Neural cell (in vitro differentiated cells): Measurements from ENCODE around the gene AGRN. TPM values are rescaled to one million over a fixed set of nuclear protein-coding genes. Genes with fewer than 3 reads are reported as not detected.

Source experiments
- H2AFZ ChIP-seq: fragments of 200-600, 300-800 bp; sonication (generic), shearing (Covaris generic); 2 replicates; pipeline ENCODE4 v1.6.0; 2014; ENCODE audit warnings: low read depth, mild to moderate bottlenecking, antibody characterized with exemption, low read length, moderate library complexity
- H3F3A ChIP-seq: fragments of 200-600 bp; shearing (Covaris generic); 2 replicates; pipeline ENCODE4 v1.6.1; 2016; ENCODE audit warnings: mild to moderate bottlenecking, moderate library complexity, mixed read lengths, antibody characterized with exemption, low read length; ENCODE audit not compliant: insufficient read depth, poor library complexity, severe bottlenecking
- H3K27ac ChIP-seq: fragments of 200-600, 300-800 bp; sonication (generic), shearing (Covaris generic); 2 replicates; pipeline ENCODE4 v1.5.1; 2014; ENCODE audit warnings: mild to moderate bottlenecking, low read length, moderate library complexity
- H3K27me3 ChIP-seq: fragments of 300-800, 200-600 bp; sonication (generic), shearing (Covaris generic); 2 replicates; pipeline ENCODE4 v1.6.0; 2014; ENCODE audit warnings: mild to moderate bottlenecking, low read depth, low read length, moderate library complexity; ENCODE audit not compliant: insufficient read depth
- H3K36me3 ChIP-seq: fragments of 300-800, 200-600 bp; sonication (generic), shearing (Covaris generic); 2 replicates; pipeline ENCODE4 v1.5.1; 2014; ENCODE audit warnings: mild to moderate bottlenecking, antibody characterized with exemption, low read length, moderate library complexity; ENCODE audit not compliant: insufficient read depth
- H3K4me2 ChIP-seq: fragments of 300-800, 200-600 bp; sonication (generic), shearing (Covaris generic); 2 replicates; pipeline ENCODE4 v1.6.0; 2014; ENCODE audit warnings: mild to moderate bottlenecking, low read length
- H3K4me3 ChIP-seq: fragments of 300-800, 200-600 bp; sonication (generic), shearing (Covaris generic); 2 replicates; pipeline ENCODE4 v1.5.1; 2014; ENCODE audit warnings: mild to moderate bottlenecking, low read length, moderate library complexity
- H3K79me2 ChIP-seq: fragments of 200-600 bp; shearing (Covaris generic); replicated peaks from 2 replicates; pipeline ENCODE4 v1.6.0; 2014; ENCODE audit warnings: mild to moderate bottlenecking, low read length, moderate library complexity; ENCODE audit not compliant: insufficient read depth
- H3K9ac ChIP-seq: fragments of 300-800, 200-600 bp; sonication (generic), shearing (Covaris generic); 2 replicates; pipeline ENCODE4 v1.6.1; 2016; ENCODE audit warnings: mild to moderate bottlenecking, low read length, mixed read lengths
- H3K9me2 ChIP-seq: fragments of 200-600 bp; shearing (Covaris generic); 2 replicates; pipeline ENCODE4 v1.6.1; 2016; ENCODE audit warnings: mild to moderate bottlenecking, low read length, mixed read lengths; ENCODE audit not compliant: insufficient read depth
- H3K9me3 ChIP-seq: fragments of 200-600, 300-800 bp; sonication (generic), shearing (Covaris generic); 2 replicates; pipeline ENCODE4 v1.6.1; 2016; ENCODE audit warnings: mild to moderate bottlenecking, mixed run types, low read length, moderate library complexity, mixed read lengths
- H4K20me1 ChIP-seq: fragments of 200-600 bp; shearing (Covaris generic); 2 replicates; pipeline ENCODE4 v1.6.1; 2016; ENCODE audit warnings: mild to moderate bottlenecking, mixed run types; ENCODE audit not compliant: insufficient read depth
- EP300 ChIP-seq: fragments of 450-650 bp; conservative IDR thresholded peaks from 2 replicates; pipeline ENCODE4 v1.6.1; 2014; ENCODE audit warnings: antibody characterized with exemption, mild to moderate bottlenecking, moderate library complexity; ENCODE audit not compliant: poor library complexity, severe bottlenecking
- EZH2 ChIP-seq: fragments of 200-600, 300-800 bp; shearing (Covaris generic), sonication (generic); IDR thresholded peaks from 2 replicates; pipeline ENCODE4 v1.6.1; 2014; ENCODE audit warnings: antibody characterized with exemption, low read length, borderline replicate concordance, mild to moderate bottlenecking; ENCODE audit not compliant: insufficient read depth, poor library complexity, severe bottlenecking
- MXI1 ChIP-seq: fragments of 450-650 bp; conservative IDR thresholded peaks from 2 replicates; pipeline ENCODE4 v1.6.1; 2014; ENCODE audit warnings: antibody characterized with exemption, mild to moderate bottlenecking; ENCODE audit not compliant: poor library complexity, severe bottlenecking
- POLR2AphosphoS5 ChIP-seq: IDR thresholded peaks from 2 replicates; pipeline ENCODE4 v1.6.1; 2012
- RAD21 ChIP-seq: fragments of 450-650 bp; conservative IDR thresholded peaks from 2 replicates; pipeline ENCODE4 v1.6.1; 2014; ENCODE audit warnings: antibody characterized with exemption, mild to moderate bottlenecking, moderate library complexity
- SMC3 ChIP-seq: fragments of 450-650 bp; conservative IDR thresholded peaks from 2 replicates; pipeline ENCODE4 v1.6.1; 2014; ENCODE audit warnings: antibody characterized with exemption, mild to moderate bottlenecking, moderate library complexity; ENCODE audit not compliant: poor library complexity
- TAF1 ChIP-seq: IDR thresholded peaks from 2 replicates; pipeline ENCODE4 v1.6.1; 2012; ENCODE audit warnings: low read depth
- polyA plus RNA-seq: library from polyadenylated mRNA; depleted of rRNA; stranded (reverse); fragments of >200 nt; gene quantifications from 2 replicates; pipeline ENCODE4 v1.2.3, GENCODE V29; 2014
- TF ChIP-seq, protein P1 (sequence below): fragments of 450-650 bp; IDR thresholded peaks from 2 replicates; pipeline ENCODE4 v1.5.1; 2014; ENCODE audit warnings: antibody characterized with exemption, mild to moderate bottlenecking, moderate library complexity; ENCODE audit not compliant: poor library complexity, severe bottlenecking
- TF ChIP-seq, protein P2 (sequence below): IDR thresholded peaks from 2 replicates; pipeline ENCODE4 v1.6.1; 2012; ENCODE audit warnings: borderline replicate concordance

The AGRN gene
- polyA plus RNA-seq, 1 donor from 2014 or later = 104 TPM

DNA sequence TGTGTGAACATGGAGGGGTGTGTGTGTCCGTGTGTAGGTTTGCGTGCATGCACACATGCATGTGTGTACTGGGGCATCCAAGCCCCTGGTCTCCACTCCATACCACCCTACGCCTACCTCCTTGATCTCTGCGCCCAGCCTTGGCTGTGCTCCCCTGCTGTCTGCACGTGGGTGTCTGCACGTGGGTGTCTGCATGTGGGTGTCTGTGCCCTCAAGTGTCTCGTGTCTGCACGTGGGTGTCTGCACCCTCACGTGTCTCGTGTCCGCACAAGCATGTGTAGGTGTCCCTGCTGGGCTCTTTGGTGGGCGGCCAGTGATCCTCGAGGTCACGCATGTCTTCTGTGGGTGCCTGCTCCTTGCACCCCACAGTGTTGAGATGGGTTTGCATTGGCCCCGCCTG lies 33.1 kb downstream of the AGRN start:
- TF ChIP-seq RAD21 (no peak), EP300 (no peak), SMC3 (no peak), TAF1 (no peak), EZH2 (no peak), MXI1 (no peak), POLR2AphosphoS5 (no peak)
- TF ChIP-seq, protein P1, sequence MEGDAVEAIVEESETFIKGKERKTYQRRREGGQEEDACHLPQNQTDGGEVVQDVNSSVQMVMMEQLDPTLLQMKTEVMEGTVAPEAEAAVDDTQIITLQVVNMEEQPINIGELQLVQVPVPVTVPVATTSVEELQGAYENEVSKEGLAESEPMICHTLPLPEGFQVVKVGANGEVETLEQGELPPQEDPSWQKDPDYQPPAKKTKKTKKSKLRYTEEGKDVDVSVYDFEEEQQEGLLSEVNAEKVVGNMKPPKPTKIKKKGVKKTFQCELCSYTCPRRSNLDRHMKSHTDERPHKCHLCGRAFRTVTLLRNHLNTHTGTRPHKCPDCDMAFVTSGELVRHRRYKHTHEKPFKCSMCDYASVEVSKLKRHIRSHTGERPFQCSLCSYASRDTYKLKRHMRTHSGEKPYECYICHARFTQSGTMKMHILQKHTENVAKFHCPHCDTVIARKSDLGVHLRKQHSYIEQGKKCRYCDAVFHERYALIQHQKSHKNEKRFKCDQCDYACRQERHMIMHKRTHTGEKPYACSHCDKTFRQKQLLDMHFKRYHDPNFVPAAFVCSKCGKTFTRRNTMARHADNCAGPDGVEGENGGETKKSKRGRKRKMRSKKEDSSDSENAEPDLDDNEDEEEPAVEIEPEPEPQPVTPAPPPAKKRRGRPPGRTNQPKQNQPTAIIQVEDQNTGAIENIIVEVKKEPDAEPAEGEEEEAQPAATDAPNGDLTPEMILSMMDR = no peak
- TF ChIP-seq, protein P2, sequence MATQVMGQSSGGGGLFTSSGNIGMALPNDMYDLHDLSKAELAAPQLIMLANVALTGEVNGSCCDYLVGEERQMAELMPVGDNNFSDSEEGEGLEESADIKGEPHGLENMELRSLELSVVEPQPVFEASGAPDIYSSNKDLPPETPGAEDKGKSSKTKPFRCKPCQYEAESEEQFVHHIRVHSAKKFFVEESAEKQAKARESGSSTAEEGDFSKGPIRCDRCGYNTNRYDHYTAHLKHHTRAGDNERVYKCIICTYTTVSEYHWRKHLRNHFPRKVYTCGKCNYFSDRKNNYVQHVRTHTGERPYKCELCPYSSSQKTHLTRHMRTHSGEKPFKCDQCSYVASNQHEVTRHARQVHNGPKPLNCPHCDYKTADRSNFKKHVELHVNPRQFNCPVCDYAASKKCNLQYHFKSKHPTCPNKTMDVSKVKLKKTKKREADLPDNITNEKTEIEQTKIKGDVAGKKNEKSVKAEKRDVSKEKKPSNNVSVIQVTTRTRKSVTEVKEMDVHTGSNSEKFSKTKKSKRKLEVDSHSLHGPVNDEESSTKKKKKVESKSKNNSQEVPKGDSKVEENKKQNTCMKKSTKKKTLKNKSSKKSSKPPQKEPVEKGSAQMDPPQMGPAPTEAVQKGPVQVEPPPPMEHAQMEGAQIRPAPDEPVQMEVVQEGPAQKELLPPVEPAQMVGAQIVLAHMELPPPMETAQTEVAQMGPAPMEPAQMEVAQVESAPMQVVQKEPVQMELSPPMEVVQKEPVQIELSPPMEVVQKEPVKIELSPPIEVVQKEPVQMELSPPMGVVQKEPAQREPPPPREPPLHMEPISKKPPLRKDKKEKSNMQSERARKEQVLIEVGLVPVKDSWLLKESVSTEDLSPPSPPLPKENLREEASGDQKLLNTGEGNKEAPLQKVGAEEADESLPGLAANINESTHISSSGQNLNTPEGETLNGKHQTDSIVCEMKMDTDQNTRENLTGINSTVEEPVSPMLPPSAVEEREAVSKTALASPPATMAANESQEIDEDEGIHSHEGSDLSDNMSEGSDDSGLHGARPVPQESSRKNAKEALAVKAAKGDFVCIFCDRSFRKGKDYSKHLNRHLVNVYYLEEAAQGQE = no peak
- Histone ChIP-seq H3K79me2 (no peaks in the 10 kb centered on the region), H4K20me1 (no peaks in the 10 kb centered on the region), H3F3A (no peaks in the 10 kb centered on the region), H3K4me3 (no peak overlapping the region), H3K9ac (no peak overlapping the region), H3K4me2 (no peak overlapping the region), H3K27me3 (peaks cover under 1% of the 10 kb centered on the region), H3K9me3 (no peaks in the 10 kb centered on the region), H3K36me3 (no peaks in the 10 kb centered on the region), H3K27ac (no peak overlapping the region), H2AFZ (no peak overlapping the region), H3K9me2 (no peaks in the 10 kb centered on the region)

DNA sequence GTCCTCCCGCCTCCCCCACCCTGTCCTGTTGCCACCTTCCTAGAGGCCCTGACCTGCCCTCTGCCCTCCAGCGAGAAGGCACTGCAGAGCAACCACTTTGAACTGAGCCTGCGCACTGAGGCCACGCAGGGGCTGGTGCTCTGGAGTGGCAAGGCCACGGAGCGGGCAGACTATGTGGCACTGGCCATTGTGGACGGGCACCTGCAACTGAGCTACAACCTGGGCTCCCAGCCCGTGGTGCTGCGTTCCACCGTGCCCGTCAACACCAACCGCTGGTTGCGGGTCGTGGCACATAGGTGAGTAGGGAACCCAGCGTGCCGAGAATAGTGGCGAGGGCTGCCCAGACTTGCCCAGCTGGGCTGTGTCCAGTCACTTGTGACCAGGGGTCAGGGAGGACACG lies 33.8 kb downstream of the AGRN start:
- Histone ChIP-seq H3K36me3 (no peaks in the 10 kb centered on the region), H3K4me3 (no peak overlapping the region)
- TF ChIP-seq MXI1 = no peak
- no peak for TF ChIP-seq EZH2
- TF ChIP-seq, protein P2 = no peak
- TF ChIP-seq, protein P1 = no peak
- no peak for TF ChIP-seq EP300
- TF ChIP-seq RAD21 = no peak
- TF ChIP-seq POLR2AphosphoS5 = no peak
- no peak for TF ChIP-seq SMC3
- no peak for TF ChIP-seq TAF1

More for the DNA sequence above, 33.8 kb downstream of the AGRN start:
- Histone ChIP-seq H3K9ac (no peak overlapping the region), H3K79me2 (no peaks in the 10 kb centered on the region), H3K9me2 (no peaks in the 10 kb centered on the region), H3K4me2 (no peak overlapping the region), H2AFZ (no peak overlapping the region), H3K9me3 (no peaks in the 10 kb centered on the region), H3K27me3 (peaks cover 7% of the 10 kb centered on the region), H4K20me1 (no peaks in the 10 kb centered on the region), H3K27ac (no peak overlapping the region), H3F3A (no peaks in the 10 kb centered on the region)
